Measurements from ENCODE around the gene CEP131.

CEP131 gene

DNA sequence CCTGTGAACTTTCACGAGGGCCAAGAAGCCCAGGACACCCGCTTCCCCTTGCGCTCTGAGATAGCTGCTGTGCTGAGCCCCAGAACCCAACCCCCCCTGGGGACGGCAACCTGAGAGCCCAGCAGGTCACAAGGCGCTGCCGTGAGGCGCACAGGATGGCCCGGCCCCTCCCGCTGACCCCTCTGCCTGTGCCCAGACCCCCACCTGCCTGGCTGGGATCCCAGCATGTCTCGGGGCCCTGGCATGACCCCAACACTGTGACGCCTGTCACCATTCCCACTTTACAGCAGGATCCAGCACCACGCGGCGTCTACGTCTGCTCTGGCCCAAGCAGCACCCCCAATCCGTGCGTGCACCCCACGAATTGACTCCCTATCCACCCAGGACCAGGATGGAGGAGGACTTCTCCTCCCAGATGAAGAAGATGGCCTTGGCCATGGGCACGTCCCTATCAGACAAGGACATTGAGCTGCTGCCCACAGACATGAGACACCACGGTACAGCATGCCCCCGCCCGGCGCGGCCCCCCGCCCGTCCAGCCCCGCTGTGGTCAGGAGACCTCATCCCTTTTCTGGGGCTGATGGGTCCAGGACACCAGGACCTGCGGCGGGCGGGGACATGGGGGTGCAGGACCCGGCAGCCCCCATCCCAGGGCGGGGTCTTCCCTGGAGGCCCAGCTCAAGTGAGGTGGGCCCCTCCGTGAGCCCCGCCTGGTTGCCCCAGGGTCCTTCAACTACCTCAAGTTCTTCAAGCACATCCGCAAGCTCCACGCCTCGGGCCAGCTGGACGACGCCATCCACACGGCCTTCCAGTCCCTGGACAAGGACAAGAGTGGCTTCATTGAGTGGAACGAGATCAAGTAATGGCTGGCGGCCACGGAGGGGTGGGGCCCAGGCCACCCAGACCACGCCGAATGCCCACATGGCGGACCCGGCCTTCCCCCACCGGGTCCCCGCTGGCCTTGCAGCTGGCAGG is 41.6 kb downstream of the CEP131 start:
- TF ChIP-seq ELF4 (IDR thresholded peaks at IDR 0.05) (no peak), ZNF384 (IDR thresholded peaks at IDR 0.05) (no peak), SP1 (IDR thresholded peaks at IDR 0.05) (no peak), ARNT (IDR thresholded peaks at IDR 0.05) (no peak), SUZ12 (IDR thresholded peaks at IDR 0.05) (no peak), FOXA1 (IDR thresholded peaks at IDR 0.05) (no peak), TARDBP (IDR thresholded peaks at IDR 0.05) (no peak), FOXK2 (IDR thresholded peaks at IDR 0.05) (no peak), LEF1 (IDR thresholded peaks at IDR 0.05; ENCODE audit: borderline replicate concordance) (no peak), HDGF (IDR thresholded peaks at IDR 0.05; ENCODE audit: borderline replicate concordance) (no peak), CTBP1 (IDR thresholded peaks at IDR 0.05; ENCODE audit: borderline replicate concordance) (no peak), NFRKB (IDR thresholded peaks at IDR 0.05) (no peak), FOXM1 (IDR thresholded peaks at IDR 0.05; ENCODE audit: borderline replicate concordance) (no peak), L3MBTL2 (conservative IDR thresholded peaks at IDR 0.05) (no peak), BHLHE40 (IDR thresholded peaks at IDR 0.05; ENCODE audit: borderline replicate concordance) (no peak)
- TF ChIP-seq, protein P1, sequence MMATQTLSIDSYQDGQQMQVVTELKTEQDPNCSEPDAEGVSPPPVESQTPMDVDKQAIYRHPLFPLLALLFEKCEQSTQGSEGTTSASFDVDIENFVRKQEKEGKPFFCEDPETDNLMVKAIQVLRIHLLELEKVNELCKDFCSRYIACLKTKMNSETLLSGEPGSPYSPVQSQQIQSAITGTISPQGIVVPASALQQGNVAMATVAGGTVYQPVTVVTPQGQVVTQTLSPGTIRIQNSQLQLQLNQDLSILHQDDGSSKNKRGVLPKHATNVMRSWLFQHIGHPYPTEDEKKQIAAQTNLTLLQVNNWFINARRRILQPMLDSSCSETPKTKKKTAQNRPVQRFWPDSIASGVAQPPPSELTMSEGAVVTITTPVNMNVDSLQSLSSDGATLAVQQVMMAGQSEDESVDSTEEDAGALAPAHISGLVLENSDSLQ (IDR thresholded peaks at IDR 0.05), result no peak
- POLR2A ChIA-PET, result interaction anchor here (1.2 kb wide), 1 partner anchor 58 kb away, joined by 3 read pairs; the partner anchor contains the start of genes NDUFAF8 and TEPSIN
- CTCF ChIA-PET, result no interaction called here
- no peak for DNase-seq (ENCODE audit: extremely low spot score)

DNA sequence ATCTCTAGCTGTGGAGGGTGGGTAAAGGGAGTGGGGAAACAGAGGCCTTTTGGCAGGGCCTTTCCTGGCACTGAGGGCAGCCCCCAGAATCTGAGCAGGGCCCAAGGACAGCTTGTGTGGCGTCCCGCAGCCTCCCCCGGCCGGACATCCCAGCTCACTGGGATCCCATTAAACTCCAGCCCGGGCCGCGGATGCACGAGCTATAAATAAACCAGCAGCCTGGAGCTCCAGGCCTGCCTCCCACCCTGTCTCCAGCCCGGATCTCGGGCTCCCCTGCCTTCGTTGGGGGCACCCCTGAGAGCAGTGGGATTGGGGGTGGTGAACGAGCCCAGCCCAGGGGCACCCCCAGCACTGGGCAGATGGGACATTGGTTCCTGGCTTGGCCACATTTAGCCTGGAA is 42.9 kb downstream of the CEP131 start:
- CTCF ChIA-PET, result interaction anchor here (0.7 kb wide), 1 partner anchor 214 kb away, joined by 3 read pairs; no protein-coding TSS in a partner anchor
- POLR2A ChIA-PET, result no interaction called here

DNA sequence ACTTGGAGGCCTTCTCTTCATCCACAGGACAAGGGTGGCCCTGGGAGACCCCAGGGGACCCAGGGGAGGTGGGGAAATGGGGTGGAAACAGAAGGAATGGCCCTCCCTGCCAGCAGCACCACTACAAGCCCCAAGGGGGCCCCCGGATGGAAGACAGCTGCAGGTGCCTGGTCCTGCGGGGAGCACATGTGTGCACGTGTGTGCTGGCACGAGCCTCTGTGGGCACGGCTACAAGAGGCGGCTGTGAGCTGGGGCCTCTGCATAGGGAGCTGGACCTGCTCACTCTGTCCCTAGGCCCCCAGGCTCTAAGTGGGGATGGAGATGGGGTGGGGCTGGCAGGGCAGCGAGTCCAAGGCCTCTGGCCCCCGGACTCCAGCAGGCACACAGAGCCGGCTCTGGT is 43.5 kb downstream of the CEP131 start:
- DNase-seq (ENCODE audit: extremely low spot score), result no peak
- POLR2A ChIA-PET, result interaction anchor here (0.6 kb wide), 1 partner anchor 10 kb away, joined by 3 read pairs; no protein-coding TSS in a partner anchor
- no peak for TF ChIP-seq CTBP1 (IDR thresholded peaks at IDR 0.05; ENCODE audit: borderline replicate concordance)
- no peak for TF ChIP-seq L3MBTL2 (conservative IDR thresholded peaks at IDR 0.05)
- no peak for TF ChIP-seq FOXM1 (IDR thresholded peaks at IDR 0.05; ENCODE audit: borderline replicate concordance)
- TF ChIP-seq, protein P1 (IDR thresholded peaks at IDR 0.05), result no peak
- no peak for TF ChIP-seq NFRKB (IDR thresholded peaks at IDR 0.05)
- TF ChIP-seq LEF1 (IDR thresholded peaks at IDR 0.05; ENCODE audit: borderline replicate concordance), result no peak
- TF ChIP-seq TARDBP (IDR thresholded peaks at IDR 0.05), result no peak
- no peak for TF ChIP-seq SP1 (IDR thresholded peaks at IDR 0.05)
- no peak for TF ChIP-seq ARNT (IDR thresholded peaks at IDR 0.05)
- no peak for TF ChIP-seq SUZ12 (IDR thresholded peaks at IDR 0.05)
- no peak for TF ChIP-seq BHLHE40 (IDR thresholded peaks at IDR 0.05; ENCODE audit: borderline replicate concordance)
- TF ChIP-seq FOXA1 (IDR thresholded peaks at IDR 0.05), result no peak
- TF ChIP-seq FOXK2 (IDR thresholded peaks at IDR 0.05), result no peak
- TF ChIP-seq ELF4 (IDR thresholded peaks at IDR 0.05), result no peak
- no peak for TF ChIP-seq HDGF (IDR thresholded peaks at IDR 0.05; ENCODE audit: borderline replicate concordance)
- no peak for TF ChIP-seq ZNF384 (IDR thresholded peaks at IDR 0.05)
- CTCF ChIA-PET, result interaction anchor here (0.7 kb wide), 1 partner anchor 16 kb away, joined by 3 read pairs; no protein-coding TSS in a partner anchor

More for the DNA sequence above, 42.9 kb downstream of the CEP131 start:
- no peak for DNase-seq (ENCODE audit: extremely low spot score)
- TF ChIP-seq ARNT (IDR thresholded peaks at IDR 0.05) (no peak), SP1 (IDR thresholded peaks at IDR 0.05) (no peak), L3MBTL2 (conservative IDR thresholded peaks at IDR 0.05) (no peak), TARDBP (IDR thresholded peaks at IDR 0.05) (no peak), BHLHE40 (IDR thresholded peaks at IDR 0.05; ENCODE audit: borderline replicate concordance) (no peak), LEF1 (IDR thresholded peaks at IDR 0.05; ENCODE audit: borderline replicate concordance) (no peak)

DNA sequence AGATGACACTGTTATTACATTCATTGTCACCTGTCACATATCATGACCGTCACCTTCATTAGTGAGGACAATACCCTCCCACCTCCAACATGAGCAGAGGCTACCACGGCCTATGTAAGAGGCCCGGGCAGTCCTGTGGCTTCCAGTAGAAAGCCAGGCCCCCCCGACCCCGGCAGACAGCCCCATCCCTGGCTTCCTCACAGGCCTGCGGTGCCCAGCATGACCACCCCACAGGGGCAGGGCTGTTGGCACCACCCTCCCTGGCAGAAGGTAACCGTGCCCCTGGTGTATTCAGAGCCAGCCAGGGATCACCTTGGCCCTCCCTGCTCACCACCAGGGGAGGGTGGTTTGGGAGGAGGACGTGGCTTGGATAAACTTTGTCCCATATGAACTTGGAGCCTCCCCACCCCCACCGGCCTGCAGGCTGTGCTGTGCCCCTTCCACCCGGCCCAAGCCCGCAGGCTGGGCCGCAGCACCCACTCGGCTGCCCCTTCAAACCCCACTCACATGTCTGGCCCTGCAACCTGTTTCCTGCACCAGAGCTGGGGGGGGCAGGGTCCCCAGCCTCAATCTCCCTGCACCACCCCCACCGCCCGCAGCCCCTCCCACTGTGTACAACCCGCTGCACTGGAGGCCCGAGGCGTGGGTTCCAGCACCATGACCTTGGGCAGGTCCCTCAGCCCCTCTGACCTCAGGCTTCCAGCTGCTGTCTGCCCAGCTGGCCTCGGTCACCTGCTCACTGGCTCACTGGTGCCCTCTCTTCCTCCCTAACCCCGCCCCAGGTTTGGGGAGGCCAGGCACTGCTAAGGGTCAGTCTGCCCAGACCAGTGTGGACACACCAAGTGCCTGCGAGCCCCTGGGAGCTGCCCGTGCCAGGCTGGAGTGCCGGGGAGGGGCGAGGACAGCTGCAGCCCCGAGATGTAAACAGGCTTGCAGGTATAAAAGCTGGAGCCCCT is 44.4 kb downstream of the CEP131 start:
- CTCF ChIA-PET, result interaction anchor here (0.7 kb wide), 1 partner anchor 16 kb away, joined by 3 read pairs; no protein-coding TSS in a partner anchor
- POLR2A ChIA-PET, result no interaction called here
- no peak for DNase-seq (ENCODE audit: extremely low spot score)
- TF ChIP-seq ZNF384 (IDR thresholded peaks at IDR 0.05) (no peak), FOXM1 (IDR thresholded peaks at IDR 0.05; ENCODE audit: borderline replicate concordance) (no peak), HDGF (IDR thresholded peaks at IDR 0.05; ENCODE audit: borderline replicate concordance) (no peak), ELF4 (IDR thresholded peaks at IDR 0.05) (no peak), L3MBTL2 (conservative IDR thresholded peaks at IDR 0.05) (no peak), SUZ12 (IDR thresholded peaks at IDR 0.05) (no peak)

DNA sequence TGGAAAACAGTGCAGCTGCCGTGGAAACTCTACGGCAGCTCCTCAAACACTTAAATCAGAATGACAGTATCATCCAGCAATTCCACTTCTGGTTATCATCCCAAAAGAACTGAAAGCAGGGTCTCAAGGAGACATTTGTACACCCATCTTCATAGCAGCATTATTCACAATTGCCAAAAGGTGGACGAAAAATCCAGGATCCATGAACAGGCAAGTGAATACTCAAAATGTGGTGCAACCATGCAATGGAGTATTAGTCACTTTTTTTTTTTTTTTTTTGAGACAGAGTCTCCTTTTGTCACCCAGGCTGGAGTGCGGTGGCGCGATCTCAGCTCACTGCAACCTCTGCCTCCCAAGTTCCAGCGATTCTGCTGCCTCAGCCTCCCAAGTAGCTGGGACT is 46.1 kb downstream of the CEP131 start:
- POLR2A ChIA-PET, result no interaction called here
- no peak for DNase-seq (ENCODE audit: extremely low spot score)
- TF ChIP-seq, protein P1 (IDR thresholded peaks at IDR 0.05), result no peak
- TF ChIP-seq ARNT (IDR thresholded peaks at IDR 0.05) (no peak), TARDBP (IDR thresholded peaks at IDR 0.05) (no peak), CTBP1 (IDR thresholded peaks at IDR 0.05; ENCODE audit: borderline replicate concordance) (no peak), SP1 (IDR thresholded peaks at IDR 0.05) (no peak), SUZ12 (IDR thresholded peaks at IDR 0.05) (no peak), ZNF384 (IDR thresholded peaks at IDR 0.05) (no peak), ELF4 (IDR thresholded peaks at IDR 0.05) (no peak), HDGF (IDR thresholded peaks at IDR 0.05; ENCODE audit: borderline replicate concordance) (no peak)
- CTCF ChIA-PET, result no interaction called here
